Endothelial cell of umbilical vein (primary cell): Measurements from ENCODE around the gene CNTN2. TPM values are rescaled to one million over a fixed set of nuclear protein-coding genes. Genes with fewer than 3 reads are reported as not detected.

ENCODE experiments used
- BruUV-seq: library from RNA; stranded (reverse); fragments of 400-500 nt; replicated peaks from 2 replicates; lab custom pipeline; 2021; lab: Mats Ljungman, UMichigan
- CTCF ChIA-PET: fragments of 300-600, 350-600 bp; sonication (Branson Sonifier 250); formaldehyde crosslinking; loops from one replicate; lab custom pipeline; 2021; ENCODE audit warnings: antibody characterized with exemption, inconsistent platforms; lab: Charles Lee
- POLR2A ChIA-PET: fragments of 300-600, 350-600 bp; sonication (Branson Sonifier 250); formaldehyde crosslinking; loops from one replicate; lab custom pipeline; 2021; ENCODE audit warnings: antibody characterized with exemption, inconsistent platforms; lab: Charles Lee
- DNase-seq: peaks from one replicate; pipeline ENCODE4 v3.0.0-alpha.2; 2011; ENCODE audit warnings: low read depth, low spot score
- FAIRE-seq: peaks from 2 replicates; lab custom pipeline; 2011; peaks lifted over from hg19 to GRCh38; lab: Jason Lieb, UNC
- H2AFZ ChIP-seq: 2 replicates; pipeline ENCODE4 v1.6.0; 2012; ENCODE audit warnings: low read depth, low read length, control low read depth, inconsistent platforms
- H3K27ac ChIP-seq: 2 replicates; pipeline ENCODE4 v1.5.1; 2011; ENCODE audit warnings: low read depth, mild to moderate bottlenecking, control low read depth, low read length, moderate library complexity; ENCODE audit not compliant: insufficient read depth
- H3K27me3 ChIP-seq, 2 experiments: 2 replicates each; pipeline versions ENCODE4 v1.6.0 to v1.6.1; 2011; ENCODE audit warnings: low read length in 2 of 2, mixed read lengths in 1 of 2; ENCODE audit not compliant: control insufficient read depth in 2 of 2, insufficient read depth in 2 of 2
- H3K36me3 ChIP-seq, 2 experiments: 2 replicates in 1 of 2; 3 replicates in 1 of 2; pipeline ENCODE4 v1.5.1; 2011; ENCODE audit warnings: low read length in 2 of 2, mild to moderate bottlenecking in 1 of 2, moderate library complexity in 1 of 2; ENCODE audit not compliant: control insufficient read depth in 2 of 2, insufficient read depth in 2 of 2; ENCODE audit errors: extremely low read depth in 1 of 2
- H3K4me1 ChIP-seq: 3 replicates; pipeline ENCODE4 v1.5.1; 2011; ENCODE audit warnings: mild to moderate bottlenecking, low read length; ENCODE audit not compliant: control insufficient read depth, insufficient read depth; ENCODE audit errors: extremely low read depth
- H3K4me2 ChIP-seq: 2 replicates; pipeline ENCODE4 v1.6.1; 2011; ENCODE audit warnings: low read length, control low read depth, mixed read lengths; ENCODE audit not compliant: insufficient read depth
- H3K4me3 ChIP-seq, 3 experiments: fragments of 200-600 bp in 1 of 3; sonication (generic), shearing (Covaris generic) in 1 of 3; replicated peaks in 1 of 3; 2 replicates each; pipeline ENCODE4 v1.5.1; 2011 to 2016; ENCODE audit warnings: control low read depth in 3 of 3, low read length in 3 of 3, mild to moderate bottlenecking in 2 of 3, inconsistent platforms in 1 of 3, low read depth in 1 of 3, moderate library complexity in 1 of 3; ENCODE audit not compliant: insufficient read depth in 1 of 3
- H3K79me2 ChIP-seq: 2 replicates; pipeline ENCODE4 v1.6.0; 2012; ENCODE audit warnings: low read length, inconsistent platforms; ENCODE audit not compliant: control insufficient read depth, insufficient read depth
- H3K9ac ChIP-seq: replicated peaks from 2 replicates; pipeline ENCODE3; 2011; ENCODE audit warnings: low read length, control low read depth; ENCODE audit not compliant: insufficient read depth; ENCODE audit errors: extremely low read depth
- H3K9me1 ChIP-seq: replicated peaks from 3 replicates; pipeline ENCODE4 v1.6.0; 2011; ENCODE audit warnings: mild to moderate bottlenecking, low read length; ENCODE audit not compliant: control insufficient read depth, insufficient read depth; ENCODE audit errors: extremely low read depth
- H3K9me3 ChIP-seq: replicated peaks from 2 replicates; pipeline ENCODE4 v1.5.1; 2012; ENCODE audit warnings: low read length, inconsistent platforms; ENCODE audit not compliant: control insufficient read depth, insufficient read depth
- H4K20me1 ChIP-seq: replicated peaks from 2 replicates; pipeline ENCODE3; 2011; ENCODE audit warnings: mild to moderate bottlenecking, low read length; ENCODE audit not compliant: control insufficient read depth, insufficient read depth; ENCODE audit errors: extremely low read depth
- EZH2 ChIP-seq: IDR thresholded peaks from 2 replicates; pipeline ENCODE4 v1.6.1; 2012; ENCODE audit warnings: borderline replicate concordance, low read depth, mild to moderate bottlenecking, moderate library complexity, low read length, inconsistent platforms; ENCODE audit not compliant: severe bottlenecking
- FOS ChIP-seq: IDR thresholded peaks from 2 replicates; pipeline ENCODE4 v1.6.1; 2011; ENCODE audit warnings: mild to moderate bottlenecking, low read length, moderate library complexity, borderline replicate concordance; ENCODE audit not compliant: insufficient read depth
- GATA2 ChIP-seq: IDR thresholded peaks from 2 replicates; pipeline ENCODE4 v1.7.0; 2011; ENCODE audit warnings: low read depth, mild to moderate bottlenecking, moderate library complexity, mixed read lengths, low read length; ENCODE audit not compliant: insufficient read length, insufficient read depth
- JUN ChIP-seq: IDR thresholded peaks from 2 replicates; pipeline ENCODE4 v1.6.1; 2011; ENCODE audit warnings: borderline replicate concordance, low read depth; ENCODE audit not compliant: insufficient read length, insufficient read depth
- MYC ChIP-seq: IDR thresholded peaks from one replicate; pipeline ENCODE4 v1.6.1; 2011; ENCODE audit warnings: mild to moderate bottlenecking, low read depth, low read length
- POLR2A ChIP-seq: IDR thresholded peaks from 2 replicates; pipeline ENCODE4 v1.6.1; 2012; ENCODE audit warnings: low read depth, mild to moderate bottlenecking, control low read depth, low read length
- POLR2AphosphoS5 ChIP-seq: IDR thresholded peaks from 2 replicates; pipeline ENCODE4 v1.6.1; 2012; ENCODE audit warnings: low read depth, mild to moderate bottlenecking, control low read depth, low read length, moderate library complexity; ENCODE audit not compliant: insufficient read depth
- dilution Hi-C: fragments of 300-500 bp; cut with MboI; formaldehyde crosslinking; loops from one replicate; pipeline ENCODE4 v1.15.0; 2019; ENCODE audit warnings: low sequenced_read_pairs; ENCODE audit not compliant: extremely low pct_ligation_motif_present
- intact Hi-C: fragments of 100-400 bp; cut with micrococcal nuclease; formaldehyde crosslinking; loops from one replicate; pipeline ENCODE4 v1.10.0; 2022
- polyA plus RNA-seq, 4 experiments: library from polyadenylated mRNA; depleted of rRNA in 3 of 4; stranded (reverse) in 3 of 4; unstranded in 1 of 4; fragments of >200 nt; gene quantifications; 2 replicates each; pipeline versions ENCODE4 v1.2.1 to v1.2.3, GENCODE V29; 2011 to 2012; ENCODE audit warnings: missing spikeins in 1 of 4
- total RNA-seq: library from RNA; stranded (reverse); gene quantifications from 2 replicates; pipeline ENCODE4 v1.2.3, GENCODE V29; 2021
- TF ChIP-seq, protein P1 (sequence below), 2 donors: IDR thresholded peaks; 1 replicate in 1 of 2; 2 replicates in 1 of 2; pipeline ENCODE4 v1.5.1; 2011; ENCODE audit warnings: low read length in 2 of 2, mild to moderate bottlenecking in 2 of 2, moderate library complexity in 2 of 2, control low read depth in 1 of 2, inconsistent platforms in 1 of 2, low read depth in 1 of 2; ENCODE audit not compliant: insufficient read depth in 1 of 2; ENCODE audit errors: extremely low read depth in 1 of 2
- TF ChIP-seq, protein P2 (sequence below): IDR thresholded peaks from 2 replicates; pipeline ENCODE4 v1.6.1; 2011; ENCODE audit not compliant: insufficient read depth, insufficient read length

Gene CNTN2
- total and polyA plus RNA-seq, 2 donors (not counting 3 experiments of a cell fraction or from before 2014, with no cell fraction given), result not detected

DNA sequence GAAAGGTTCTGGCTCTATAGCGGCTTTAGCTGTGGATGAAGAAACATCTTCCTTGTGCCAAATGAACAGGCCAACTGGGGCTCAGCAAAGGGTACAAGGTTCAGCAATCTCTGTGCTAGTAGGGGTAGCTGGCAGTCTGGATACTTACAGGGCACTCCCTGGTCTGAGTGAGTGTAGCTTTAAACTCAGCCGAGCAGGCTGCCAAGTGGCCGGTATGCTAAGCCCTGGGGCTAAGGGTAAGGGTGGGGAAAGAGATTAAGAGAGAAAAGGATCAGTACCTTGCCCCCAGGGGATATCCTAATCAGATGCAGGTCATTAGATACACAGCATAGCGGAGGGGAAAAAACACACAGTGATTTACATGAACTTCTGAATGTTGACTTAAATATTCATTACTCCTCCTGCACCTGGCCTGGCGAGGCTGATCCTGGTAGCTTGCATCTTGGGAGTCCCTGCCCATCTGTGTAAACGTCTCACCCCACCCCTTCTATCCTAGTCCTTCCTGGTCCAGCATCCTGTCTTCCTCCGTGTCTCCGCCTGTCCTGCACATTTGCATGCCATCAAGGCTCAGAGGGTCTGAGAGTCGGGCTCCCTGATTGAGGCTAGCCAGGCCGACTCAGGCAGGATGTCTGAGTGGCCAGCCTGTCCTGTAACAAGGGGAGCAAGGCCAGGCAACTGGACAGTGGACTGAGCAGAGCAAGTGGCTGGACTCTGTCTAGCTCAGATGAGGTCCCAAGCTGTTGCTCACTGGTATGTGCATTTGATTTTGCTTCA, 39.5 kb upstream of the CNTN2 start:
- CTCF ChIA-PET, result interaction anchor here (0.8 to 4.6 kb wide), 3 partner anchors 14 to 59 kb away, joined by 3 to 27 read pairs (median 10); no protein-coding TSS in a partner anchor
- dilution Hi-C loops (no loop called here), intact Hi-C loops (no loop called here)
- Histone ChIP-seq H2AFZ (no peak overlapping the region), H3K4me1 (no peaks in the 10 kb centered on the region), H3K9me1 (no peaks in the 10 kb centered on the region), H3K79me2 (no peaks in the 10 kb centered on the region), H3K36me3 (no peaks in the 10 kb centered on the region), H3K4me3 (no peak overlapping the region), H3K27ac (no peak overlapping the region), H3K9me3 (no peaks in the 10 kb centered on the region), H3K9ac (no peak overlapping the region), H3K27me3 (peaks cover 2 to 3% of the 10 kb centered on the region in 2 experiments), H4K20me1 (no peaks in the 10 kb centered on the region), H3K4me2 (no peak overlapping the region)
- BruUV-seq, result no TSS peak
- no peak for DNase-seq
- no peak for FAIRE-seq
- POLR2A ChIA-PET, result no interaction called here
- TF ChIP-seq GATA2 (no peak), JUN (no peak), POLR2AphosphoS5 (no peak), FOS (no peak), MYC (no peak), EZH2 (no peak), POLR2A (no peak)
- TF ChIP-seq, protein P1, sequence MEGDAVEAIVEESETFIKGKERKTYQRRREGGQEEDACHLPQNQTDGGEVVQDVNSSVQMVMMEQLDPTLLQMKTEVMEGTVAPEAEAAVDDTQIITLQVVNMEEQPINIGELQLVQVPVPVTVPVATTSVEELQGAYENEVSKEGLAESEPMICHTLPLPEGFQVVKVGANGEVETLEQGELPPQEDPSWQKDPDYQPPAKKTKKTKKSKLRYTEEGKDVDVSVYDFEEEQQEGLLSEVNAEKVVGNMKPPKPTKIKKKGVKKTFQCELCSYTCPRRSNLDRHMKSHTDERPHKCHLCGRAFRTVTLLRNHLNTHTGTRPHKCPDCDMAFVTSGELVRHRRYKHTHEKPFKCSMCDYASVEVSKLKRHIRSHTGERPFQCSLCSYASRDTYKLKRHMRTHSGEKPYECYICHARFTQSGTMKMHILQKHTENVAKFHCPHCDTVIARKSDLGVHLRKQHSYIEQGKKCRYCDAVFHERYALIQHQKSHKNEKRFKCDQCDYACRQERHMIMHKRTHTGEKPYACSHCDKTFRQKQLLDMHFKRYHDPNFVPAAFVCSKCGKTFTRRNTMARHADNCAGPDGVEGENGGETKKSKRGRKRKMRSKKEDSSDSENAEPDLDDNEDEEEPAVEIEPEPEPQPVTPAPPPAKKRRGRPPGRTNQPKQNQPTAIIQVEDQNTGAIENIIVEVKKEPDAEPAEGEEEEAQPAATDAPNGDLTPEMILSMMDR (IDR thresholded peaks at IDR 0.05; ENCODE audit: extremely low read depth in 1 of 2, insufficient read depth in 1 of 2, low read depth in 1 of 2, low read length in 2 of 2), result no peak
- TF ChIP-seq, protein P2, sequence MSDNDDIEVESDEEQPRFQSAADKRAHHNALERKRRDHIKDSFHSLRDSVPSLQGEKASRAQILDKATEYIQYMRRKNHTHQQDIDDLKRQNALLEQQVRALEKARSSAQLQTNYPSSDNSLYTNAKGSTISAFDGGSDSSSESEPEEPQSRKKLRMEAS, result no peak
